Activated CD4-positive, alpha-beta memory T cell treated with anti-CD3 and anti-CD28 coated beads for 36 hours (primary cell): ENCODE data around the gene TBX2. TPM values are rescaled to one million over a fixed set of nuclear protein-coding genes. Genes with fewer than 3 reads are reported as not detected.

Source experiments
- CTCF ChIA-PET: fragments of 350-600 bp; sonication (Branson Sonifier 250); formaldehyde crosslinking; loops from one replicate; lab custom pipeline; 2021; ENCODE audit warnings: antibody characterized with exemption, inconsistent platforms; lab: Charles Lee
- POLR2A ChIA-PET: fragments of 350-600 bp; sonication (Branson Sonifier 250); formaldehyde crosslinking; loops from one replicate; lab custom pipeline; 2021; ENCODE audit warnings: antibody characterized with exemption; lab: Charles Lee
- DNase-seq: peaks from one replicate; pipeline ENCODE4 v3.0.0-alpha.2; 2020
- H3K27ac Mint-ChIP-seq: one replicate; pipeline ENCODE4 v1.8.0; 2021; ENCODE audit warnings: mixed read lengths
- H3K27me3 Mint-ChIP-seq: one replicate; pipeline ENCODE4 v1.8.0; 2021; ENCODE audit warnings: mixed read lengths
- H3K36me3 Mint-ChIP-seq: one replicate; pipeline ENCODE4 v1.8.0; 2021; ENCODE audit warnings: mixed read lengths
- H3K4me1 Mint-ChIP-seq: one replicate; pipeline ENCODE4 v1.8.0; 2021; ENCODE audit warnings: low read depth, mixed read lengths
- H3K4me3 Mint-ChIP-seq: one replicate; pipeline ENCODE4 v1.8.0; 2021; ENCODE audit warnings: mild to moderate bottlenecking, mixed read lengths
- H3K9me3 Mint-ChIP-seq: one replicate; pipeline ENCODE4 v1.8.0; 2021; ENCODE audit warnings: mixed read lengths
- intact Hi-C: fragments of 100-400 bp; cut with micrococcal nuclease; formaldehyde crosslinking; loops from one replicate; pipeline ENCODE4 v1.15.1; 2023
- total RNA-seq, 2 experiments: library from RNA; stranded (reverse); gene quantifications; one replicate each; pipeline ENCODE4 v1.2.3, GENCODE V29; 2021

The TBX2 gene
- total RNA-seq, 2 experiments from 2014 or later = 0.05 TPM; not detected in 1

- intact Hi-C loops = no loop called here
- DNase-seq = no peak
- ChIA-PET POLR2A (no interaction called here), CTCF (interaction anchor here (0.6 to 2.2 kb wide), 7 partner anchors 19 to 673 kb away, joined by 3 to 7 read pairs (median 3); no protein-coding TSS in a partner anchor)
- H3K27me3 Mint-ChIP-seq = peaks cover 29% of the 10 kb centered on the region
- no peaks in the 10 kb centered on the region for H3K36me3 Mint-ChIP-seq
- H3K27ac Mint-ChIP-seq = no peak overlapping the region
- H3K4me3 Mint-ChIP-seq = no peak overlapping the region
- H3K9me3 Mint-ChIP-seq = no peaks in the 10 kb centered on the region
- H3K4me1 Mint-ChIP-seq = peaks cover 12% of the 10 kb centered on the region
Measured at GRCh38 chr17:61393550-61393903, 6.1 kb upstream of the TBX2 start.

GRCh38 chr17:61393904-61394629 lies 5.6 kb upstream of the TBX2 start:
- Mint-ChIP-seq H3K36me3 (no peaks in the 10 kb centered on the region), H3K4me3 (no peak overlapping the region), H3K4me1 (peaks cover 14% of the 10 kb centered on the region), H3K9me3 (no peaks in the 10 kb centered on the region), H3K27me3 (peaks cover 31% of the 10 kb centered on the region), H3K27ac (no peak overlapping the region)
- DNase-seq = no peak
- intact Hi-C loops = no loop called here
- CTCF ChIA-PET = interaction anchor here (0.6 to 2.2 kb wide), 9 partner anchors 16 to 673 kb away, joined by 3 to 7 read pairs (median 3); no protein-coding TSS in a partner anchor
- POLR2A ChIA-PET = no interaction called here

GRCh38 chr17:61394630-61395408 lies 4.8 kb upstream of the TBX2 start:
- Mint-ChIP-seq H3K27ac (no peak overlapping the region), H3K9me3 (no peaks in the 10 kb centered on the region), H3K36me3 (no peaks in the 10 kb centered on the region), H3K4me1 (peaks cover 12% of the 10 kb centered on the region), H3K27me3 (peaks cover 31% of the 10 kb centered on the region), H3K4me3 (no peak overlapping the region)
- no peak for DNase-seq
- intact Hi-C loops = no loop called here
- POLR2A ChIA-PET = no interaction called here
- CTCF ChIA-PET = interaction anchor here (0.9 to 2.2 kb wide), 8 partner anchors 14 to 674 kb away, joined by 3 to 7 read pairs (median 4); no protein-coding TSS in a partner anchor

GRCh38 chr17:61395409-61395982 lies 4.1 kb upstream of the TBX2 start:
- CTCF ChIA-PET = interaction anchor here (1.0 to 1.4 kb wide), 2 partner anchors 13 to 21 kb away, joined by 3 to 4 read pairs; no protein-coding TSS in a partner anchor
- Mint-ChIP-seq H3K4me3 (no peak overlapping the region), H3K4me1 (peaks cover 12% of the 10 kb centered on the region), H3K27me3 (peaks cover 32% of the 10 kb centered on the region), H3K9me3 (no peaks in the 10 kb centered on the region), H3K36me3 (no peaks in the 10 kb centered on the region), H3K27ac (no peak overlapping the region)
- DNase-seq = no peak
- POLR2A ChIA-PET = no interaction called here
- intact Hi-C loops = no loop called here

GRCh38 chr17:61395983-61396585 lies 3.6 kb upstream of the TBX2 start:
- no peak overlapping the region for H3K4me3 Mint-ChIP-seq
- H3K36me3 Mint-ChIP-seq = no peaks in the 10 kb centered on the region
- DNase-seq = no peak
- ChIA-PET POLR2A (no interaction called here), CTCF (interaction anchor here (1.0 kb wide), 1 partner anchor 16 kb away, joined by 3 read pairs; no protein-coding TSS in a partner anchor)
- intact Hi-C loops = no loop called here
- peaks cover 37% of the 10 kb centered on the region for H3K27me3 Mint-ChIP-seq
- peaks cover 17% of the 10 kb centered on the region for H3K4me1 Mint-ChIP-seq
- H3K9me3 Mint-ChIP-seq = no peaks in the 10 kb centered on the region
- H3K27ac Mint-ChIP-seq = no peak overlapping the region

GRCh38 chr17:61396586-61397085 lies 3.0 kb upstream of the TBX2 start:
- peaks cover 42% of the 10 kb centered on the region for H3K27me3 Mint-ChIP-seq
- peaks cover 20% of the 10 kb centered on the region for H3K4me1 Mint-ChIP-seq
- no peak overlapping the region for H3K4me3 Mint-ChIP-seq
- no peaks in the 10 kb centered on the region for H3K36me3 Mint-ChIP-seq
- intact Hi-C loops = no loop called here
- CTCF ChIA-PET = interaction anchor here (1.0 kb wide), 1 partner anchor 15 kb away, joined by 3 read pairs; no protein-coding TSS in a partner anchor
- no peak overlapping the region for H3K27ac Mint-ChIP-seq
- no peaks in the 10 kb centered on the region for H3K9me3 Mint-ChIP-seq
- POLR2A ChIA-PET = no interaction called here
- DNase-seq = no peak

GRCh38 chr17:61397086-61397842 lies 2.4 kb upstream of the TBX2 start:
- Mint-ChIP-seq H3K27ac (no peak overlapping the region), H3K9me3 (no peaks in the 10 kb centered on the region), H3K36me3 (no peaks in the 10 kb centered on the region), H3K27me3 (peaks cover 44% of the 10 kb centered on the region), H3K4me3 (no peak overlapping the region), H3K4me1 (peaks cover 20% of the 10 kb centered on the region)
- intact Hi-C loops = no loop called here
- ChIA-PET POLR2A (no interaction called here), CTCF (interaction anchor here (0.9 to 1.0 kb wide), 2 partner anchors 15 to 396 kb away, joined by 3 to 4 read pairs; no protein-coding TSS in a partner anchor)
- no peak for DNase-seq

GRCh38 chr17:61398721-61399130 lies 917 bp upstream of the TBX2 start:
- Mint-ChIP-seq H3K4me1 (peaks cover 34% of the 10 kb centered on the region), H3K9me3 (no peaks in the 10 kb centered on the region), H3K27ac (no peak overlapping the region), H3K36me3 (no peaks in the 10 kb centered on the region), H3K4me3 (peak overlapping the region; percentile 45), H3K27me3 (peaks cover 57% of the 10 kb centered on the region)
- ChIA-PET POLR2A (no interaction called here), CTCF (interaction anchor here (1.0 to 1.5 kb wide), 3 partner anchors 9 to 52 kb away, joined by 3 to 4 read pairs (median 3); no protein-coding TSS in a partner anchor)
- intact Hi-C loops = no loop called here
- no peak for DNase-seq

GRCh38 chr17:61400066-61400716 lies 548 bp downstream of the TBX2 start:
- intact Hi-C loops = no loop called here
- no peak overlapping the region for H3K27ac Mint-ChIP-seq
- peaks cover 41% of the 10 kb centered on the region for H3K4me1 Mint-ChIP-seq
- H3K9me3 Mint-ChIP-seq = no peaks in the 10 kb centered on the region
- H3K4me3 Mint-ChIP-seq = peak overlapping the region; percentile 57
- DNase-seq = no peak
- no peaks in the 10 kb centered on the region for H3K36me3 Mint-ChIP-seq
- ChIA-PET CTCF (interaction anchor here (0.8 to 1.5 kb wide), 3 partner anchors 8 to 429 kb away, joined by 3 to 5 read pairs (median 3); no protein-coding TSS in a partner anchor), POLR2A (no interaction called here)
- peaks cover 57% of the 10 kb centered on the region for H3K27me3 Mint-ChIP-seq

GRCh38 chr17:61400717-61401388 lies 1.2 kb downstream of the TBX2 start:
- ChIA-PET CTCF (interaction anchor here (0.8 kb wide), 1 partner anchor 9 kb away, joined by 5 read pairs; no protein-coding TSS in a partner anchor), POLR2A (no interaction called here)
- intact Hi-C loops = no loop called here
- Mint-ChIP-seq H3K27me3 (peaks cover 52% of the 10 kb centered on the region), H3K9me3 (no peaks in the 10 kb centered on the region), H3K4me1 (peaks cover 41% of the 10 kb centered on the region), H3K4me3 (peak overlapping the region; percentile 57), H3K36me3 (no peaks in the 10 kb centered on the region), H3K27ac (no peak overlapping the region)
- no peak for DNase-seq
